Stimulated activated CD4-positive, alpha-beta T cell treated with anti-CD3 and anti-CD28 coated beads, Interleukin-4, amount 100 ng/mL, for 24 hours (primary cell): ENCODE data around the gene RAB40A.
A peak's percentile ranks its signal among the peaks of the same experiment; 100 is the strongest.
"Not testable (repeated sequence)": the region's sequence is repeated elsewhere in the genome, so short reads cannot be mapped to it uniquely, and the experiment has no call there.

ENCODE experiments used
- DNase-seq: peaks from one replicate; pipeline ENCODE4 v3.0.0-alpha.2; 2020

The RAB40A gene

GRCh38 chrX:103520386-103520785 is 1.1 kb upstream of the RAB40A start:
- no peak for DNase-seq

- DNase-seq = no peak
Observed at GRCh38 chrX:103518571-103518970, 718 bp downstream of the RAB40A start.

DNA sequence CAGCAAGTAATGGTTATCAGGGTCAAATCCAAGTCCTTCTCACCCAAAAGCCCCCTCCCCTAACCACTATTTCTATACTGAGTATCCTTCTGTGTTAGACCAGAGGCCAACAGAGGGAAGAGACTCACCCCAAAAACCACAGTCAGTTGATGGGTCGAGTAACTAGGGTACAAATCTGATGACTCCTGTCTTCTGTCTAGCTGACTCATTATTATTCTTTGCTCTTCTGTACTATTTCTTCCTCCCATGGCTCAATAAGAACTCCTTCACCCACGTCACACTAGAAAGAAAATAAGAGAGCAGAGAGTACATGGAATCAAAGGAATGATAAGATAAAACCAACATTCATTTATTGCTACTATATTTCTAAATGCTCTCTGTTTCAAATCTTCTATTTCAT is 2.0 kb downstream of the RAB40A start:
- DNase-seq = no peak

GRCh38 chrX:103513476-103514108 is 5.7 kb downstream of the RAB40A start:
- no peak for DNase-seq

GRCh38 chrX:103513067-103513466 is 6.2 kb downstream of the RAB40A start:
- no peak for DNase-seq

- DNase-seq = no peak
Observed at GRCh38 chrX:103510031-103510430, 9.3 kb downstream of the RAB40A start.

DNA sequence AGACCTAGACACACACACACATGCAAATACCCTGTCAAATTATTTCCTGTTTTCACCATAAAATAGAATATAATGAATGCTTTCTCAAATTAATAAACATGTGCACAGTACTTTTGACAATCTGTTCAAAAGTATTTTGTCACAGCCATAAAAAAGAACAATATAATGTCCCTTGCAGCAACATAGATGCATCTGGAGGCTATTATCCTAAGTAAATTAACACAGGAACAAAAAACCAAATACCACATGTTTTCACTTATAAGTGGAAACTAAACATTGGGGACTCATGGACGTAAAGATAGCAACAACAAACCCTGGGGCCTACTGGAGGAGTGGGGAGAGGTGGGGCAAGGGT is 15.5 kb downstream of the RAB40A start:
- DNase-seq = no peak

GRCh38 chrX:103503163-103503852 is 16.0 kb downstream of the RAB40A start:
- DNase-seq = no peak

- no peak for DNase-seq
Observed at GRCh38 chrX:103498786-103499185, 20.5 kb downstream of the RAB40A start.

DNA sequence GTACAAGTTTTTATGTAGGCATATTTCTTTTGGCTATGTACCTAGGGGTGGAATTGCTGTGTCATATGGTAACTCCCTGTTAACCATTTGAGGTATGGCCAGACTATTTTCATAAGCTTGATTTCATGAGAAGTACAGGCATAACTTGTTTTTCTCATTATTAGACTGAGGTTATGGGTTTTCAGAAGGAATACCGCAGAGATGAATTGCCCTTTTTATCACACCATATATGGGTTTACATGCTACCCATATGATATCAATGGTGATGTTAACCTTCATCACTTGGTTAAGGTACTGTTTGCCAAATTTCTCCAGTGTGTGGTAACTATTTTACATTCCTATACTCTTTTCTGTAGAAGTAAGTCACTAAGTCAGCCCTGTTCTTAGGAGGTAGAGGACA is 23.5 kb downstream of the RAB40A start:
- DNase-seq = no peak

DNA sequence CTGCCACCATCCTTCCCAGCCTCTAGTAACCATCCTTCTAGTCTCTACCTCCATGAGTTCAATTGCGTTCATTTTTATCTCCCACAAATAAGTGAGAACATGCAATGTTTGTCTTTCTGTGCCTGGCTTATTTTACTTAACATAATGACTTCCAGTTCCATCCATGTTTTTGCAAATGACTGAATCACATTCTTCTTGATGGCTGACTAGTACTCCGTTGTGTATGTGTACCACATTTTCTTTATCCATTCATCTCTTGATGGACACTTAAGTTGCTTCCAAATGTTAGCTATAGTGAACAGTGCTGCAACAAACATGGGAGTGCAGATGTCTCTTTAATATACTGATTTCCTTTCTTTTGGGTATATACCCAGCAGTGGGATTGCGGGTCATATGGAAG is 25.7 kb downstream of the RAB40A start:
- not testable (repeated sequence) for DNase-seq

GRCh38 chrX:103489733-103490132 is 29.6 kb downstream of the RAB40A start:
- peak; percentile 36 for DNase-seq

DNA sequence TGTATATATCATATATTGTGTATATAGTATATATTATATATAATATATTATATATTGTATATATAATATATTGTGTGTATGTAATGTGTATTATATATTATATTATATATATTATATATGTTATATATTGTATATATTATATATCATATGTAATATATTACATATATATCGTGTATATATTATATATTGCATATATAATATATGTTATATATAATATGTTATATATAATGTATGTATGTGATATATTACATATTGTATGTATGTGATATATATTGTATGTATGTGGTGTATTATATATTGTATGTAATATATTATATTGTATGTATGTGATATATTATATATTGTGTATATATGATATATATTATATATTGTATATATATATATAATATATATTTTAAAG is 30.5 kb downstream of the RAB40A start:
- no peak for DNase-seq

DNA sequence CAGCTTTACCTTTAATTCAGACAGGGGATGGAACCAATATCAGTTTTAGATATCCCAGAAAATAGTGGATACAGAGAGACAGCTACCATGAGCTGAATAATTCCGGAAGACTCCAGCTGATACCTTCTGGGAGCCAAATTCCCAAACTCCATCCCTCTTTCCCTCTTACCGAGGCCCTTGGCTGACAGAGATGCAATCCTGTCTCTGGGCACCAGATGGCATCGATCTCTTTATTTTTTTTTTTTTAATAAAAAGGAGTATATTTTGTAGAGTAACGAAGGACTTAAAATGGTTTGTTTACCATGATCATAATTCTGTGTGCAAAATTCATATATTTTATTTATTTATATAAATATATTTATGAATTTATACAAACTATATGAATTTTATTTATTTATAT is 31.0 kb downstream of the RAB40A start:
- no peak for DNase-seq

DNA sequence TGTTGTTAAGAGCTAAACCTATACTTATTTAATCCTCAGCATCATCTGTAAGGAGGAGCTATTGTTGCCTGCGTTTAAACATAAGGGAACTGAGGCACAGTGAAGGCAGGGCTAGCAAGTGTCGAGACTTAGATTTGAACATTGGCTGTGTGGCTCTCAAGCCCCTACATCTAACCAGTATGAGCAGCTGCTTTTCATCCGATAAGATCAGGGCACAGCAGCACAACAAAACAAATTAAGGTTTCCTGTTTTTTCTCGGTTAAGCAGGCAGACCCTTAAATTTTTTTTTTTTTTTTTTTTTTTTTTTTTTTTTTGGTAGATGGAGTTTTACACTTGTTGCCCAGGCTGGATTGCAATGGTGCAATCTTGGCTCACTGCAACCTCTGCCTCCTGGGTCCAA is 35.6 kb downstream of the RAB40A start:
- no peak for DNase-seq

GRCh38 chrX:103480526-103480925 is 38.8 kb downstream of the RAB40A start:
- no peak for DNase-seq

DNA sequence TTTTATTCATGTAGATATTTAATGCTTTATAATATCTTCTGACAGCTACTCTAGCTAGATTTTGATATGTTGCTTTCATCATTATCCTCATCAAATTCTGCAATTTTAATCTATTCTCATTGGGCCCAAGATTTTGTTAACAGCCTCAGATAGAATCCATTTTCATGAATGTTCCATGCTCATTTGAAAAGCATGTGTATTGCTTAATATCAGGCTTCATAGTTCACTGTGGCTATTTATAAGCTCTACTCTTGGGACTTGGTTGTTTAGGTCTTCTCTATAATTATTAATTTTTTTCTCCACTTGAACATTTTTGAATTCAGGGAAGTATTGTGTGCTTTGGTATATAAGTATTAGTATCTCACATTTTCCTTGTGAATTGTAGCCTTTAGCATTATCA is 41.8 kb downstream of the RAB40A start:
- no peak for DNase-seq

- no peak for DNase-seq
Observed at GRCh38 chrX:103475381-103475780, 43.9 kb downstream of the RAB40A start.

DNA sequence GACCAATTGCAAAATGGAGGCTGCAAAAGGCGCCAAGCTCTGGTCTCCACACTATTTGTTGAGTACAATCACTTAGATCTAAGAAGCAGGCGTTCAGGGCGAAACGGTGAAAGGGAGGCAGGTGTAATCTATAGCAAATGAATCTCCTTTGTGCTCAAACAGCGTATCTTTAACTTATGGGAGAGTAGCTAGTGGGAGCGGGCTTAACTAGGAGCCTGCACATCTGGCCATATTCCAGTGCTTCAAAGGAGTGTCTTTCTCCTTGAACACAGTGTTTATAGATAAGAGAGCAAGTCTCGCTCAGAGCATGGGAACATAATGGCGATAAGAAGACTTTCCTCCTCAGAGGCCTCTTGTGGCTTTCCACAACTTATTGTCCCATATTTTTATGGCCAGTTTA is 49.3 kb downstream of the RAB40A start:
- not testable (repeated sequence) for DNase-seq

DNA sequence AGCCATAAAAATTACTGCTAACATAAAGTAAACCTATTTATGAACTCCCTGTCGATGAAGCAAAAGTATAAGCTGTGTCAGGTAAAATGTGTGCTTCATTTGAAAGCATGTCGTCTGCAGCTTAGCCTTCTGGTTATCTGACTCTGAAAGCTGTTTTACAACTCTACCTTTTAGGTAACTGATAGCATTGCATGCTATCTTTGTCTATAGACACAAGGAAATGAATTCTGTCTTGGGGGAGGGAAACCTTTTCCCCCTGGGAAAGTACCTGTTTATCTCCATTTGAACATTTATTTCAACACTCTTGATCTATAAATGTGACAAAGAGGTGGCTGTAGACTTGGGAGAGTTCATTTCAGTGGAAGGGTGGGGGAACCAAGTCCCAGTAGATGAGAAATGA is 51.4 kb downstream of the RAB40A start:
- DNase-seq = no peak

- no peak for DNase-seq
Observed at GRCh38 chrX:103467156-103467555, 52.1 kb downstream of the RAB40A start.

DNA sequence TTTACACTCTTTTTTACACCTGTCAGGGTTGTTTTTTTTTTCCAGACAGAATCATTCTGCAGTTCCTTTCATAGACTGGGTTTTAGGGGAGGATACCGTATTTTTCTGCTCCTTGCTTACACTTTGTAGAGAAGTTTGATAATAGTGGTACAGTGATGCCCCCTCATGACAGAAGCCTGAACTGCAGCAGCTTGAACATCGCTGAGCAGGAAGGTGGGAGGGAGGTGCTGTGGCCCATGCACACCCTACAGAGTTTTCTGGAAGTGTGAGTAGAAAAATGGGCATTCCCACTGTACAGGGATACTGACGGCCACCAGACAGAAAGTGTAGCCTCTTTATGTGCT is 54.5 kb downstream of the RAB40A start:
- peak; percentile 78 for DNase-seq

GRCh38 chrX:103464072-103464773 is 55.1 kb downstream of the RAB40A start:
- DNase-seq = peak; percentile 24

- DNase-seq = no peak
Observed at GRCh38 chrX:103461156-103461555, 58.1 kb downstream of the RAB40A start.
